ENCODE results near the gene PNCK.

Gene PNCK

GRCh38 chrX:153640736-153641575 lies 32.7 kb downstream of the PNCK start:
- no peak for DNase-seq

GRCh38 chrX:153640045-153640686 lies 33.4 kb downstream of the PNCK start:
- no peak for DNase-seq

- DNase-seq: no peak
These were observed 34.2 kb downstream of the PNCK start for GRCh38 chrX:153639177-153640044.

GRCh38 chrX:153638436-153639176 lies 35.0 kb downstream of the PNCK start:
- no peak for DNase-seq

- DNase-seq: no peak
These were observed 35.6 kb downstream of the PNCK start for GRCh38 chrX:153638041-153638371.

- DNase-seq: no peak
These were observed 36.2 kb downstream of the PNCK start for GRCh38 chrX:153637121-153638040.

GRCh38 chrX:153636716-153637115 lies 36.9 kb downstream of the PNCK start:
- no peak for DNase-seq

- peak; percentile 14 for DNase-seq
These were observed 37.6 kb downstream of the PNCK start for GRCh38 chrX:153635788-153636668.

GRCh38 chrX:153635388-153635787 lies 38.2 kb downstream of the PNCK start:
- DNase-seq: no peak

- DNase-seq: no peak
These were observed 38.8 kb downstream of the PNCK start for GRCh38 chrX:153634832-153635231.

GRCh38 chrX:153634236-153634635 lies 39.4 kb downstream of the PNCK start:
- DNase-seq: no peak

- no peak for DNase-seq
These were observed 39.9 kb downstream of the PNCK start for GRCh38 chrX:153633607-153634180.

- no peak for DNase-seq
These were observed 40.6 kb downstream of the PNCK start for GRCh38 chrX:153633048-153633447.

GRCh38 chrX:153632595-153632946 lies 41.0 kb downstream of the PNCK start:
- no peak for DNase-seq

GRCh38 chrX:153631907-153632594 lies 41.6 kb downstream of the PNCK start:
- no peak for DNase-seq

GRCh38 chrX:153631346-153631745 lies 42.3 kb downstream of the PNCK start:
- no peak for DNase-seq

GRCh38 chrX:153628665-153629064 lies 44.9 kb downstream of the PNCK start:
- DNase-seq: no peak

- DNase-seq: no peak
These were observed 45.5 kb downstream of the PNCK start for GRCh38 chrX:153628129-153628528.

GRCh38 chrX:153627675-153628111 lies 45.9 kb downstream of the PNCK start:
- DNase-seq: no peak
